B cell (primary cell): ENCODE results near the gene NFATC2. TPM values are rescaled to one million over a fixed set of nuclear protein-coding genes. Genes with fewer than 3 reads are reported as not detected.

Experiments
- ATAC-seq: fragments of 200-7000 bp; cut with Tn5 transposase; one replicate; pipeline ENCODE4 v1.10.0; 2021; ENCODE audit warnings: low read depth, mild to moderate bottlenecking, moderate number of reproducible peaks, moderate library complexity
- CTCF ChIA-PET: fragments of 350-600 bp; sonication (Branson Sonifier 250); formaldehyde crosslinking; loops from one replicate; lab custom pipeline; 2021; ENCODE audit warnings: antibody characterized with exemption, inconsistent platforms; lab: Charles Lee
- POLR2A ChIA-PET: fragments of 350-600 bp; sonication (Branson Sonifier 250); formaldehyde crosslinking; loops from one replicate; lab custom pipeline; 2021; ENCODE audit warnings: antibody characterized with exemption; lab: Charles Lee
- DNase-seq: peaks from one replicate; pipeline ENCODE4 v3.0.0; 2013
- H2AFZ ChIP-seq: 2 replicates; pipeline ENCODE4 v1.6.1; 2012; ENCODE audit warnings: mild to moderate bottlenecking, low read depth, low read length; ENCODE audit not compliant: insufficient read depth, poor library complexity, severe bottlenecking
- H3K27ac ChIP-seq, 2 donors: 1 replicate in 1 of 2; 2 replicates in 1 of 2; pipeline ENCODE4 v1.5.1; 2012 to 2013; ENCODE audit warnings: low read length in 2 of 2, mild to moderate bottlenecking in 2 of 2, moderate library complexity in 1 of 2
- H3K27me3 ChIP-seq, 4 experiments: fragments of 200-600 bp in 1 of 4; sonication (generic) in 1 of 4; replicated peaks in 1 of 4; 1 replicate in 2 of 4; 2 replicates in 2 of 4; pipeline versions ENCODE4 v1.6.1 to v1.7.0; 2013 to 2016; ENCODE audit warnings: low read length in 3 of 4, mild to moderate bottlenecking in 2 of 4, mixed read lengths in 1 of 4, moderate library complexity in 1 of 4; ENCODE audit not compliant: insufficient read depth in 4 of 4, control insufficient read depth in 3 of 4; ENCODE audit errors: control extremely low read depth in 1 of 4
- H3K36me3 ChIP-seq, 2 experiments: replicated peaks in 1 of 2; 1 replicate in 1 of 2; 2 replicates in 1 of 2; pipeline versions ENCODE4 v1.6.1 to v1.7.1; 2013; ENCODE audit warnings: low read length in 1 of 2; ENCODE audit not compliant: insufficient read depth in 2 of 2, control insufficient read depth in 1 of 2; ENCODE audit errors: control extremely low read depth in 1 of 2, extremely low read depth in 1 of 2
- H3K4me1 ChIP-seq, 2 donors: fragments of 200-600 bp in 1 of 2; sonication (generic) in 1 of 2; 1 replicate in 1 of 2; 2 replicates in 1 of 2; pipeline versions ENCODE4 v1.5.1 to v1.6.1; 2013 to 2017; ENCODE audit warnings: low read length in 2 of 2; ENCODE audit not compliant: control insufficient read depth in 2 of 2, insufficient read depth in 2 of 2
- H3K4me2 ChIP-seq: replicated peaks from 2 replicates; pipeline ENCODE3; 2012; ENCODE audit warnings: mild to moderate bottlenecking, low read depth, low read length; ENCODE audit not compliant: poor library complexity, severe bottlenecking
- H3K4me3 ChIP-seq, 5 experiments: fragments of 200-600 bp in 1 of 5; sonication (generic) in 1 of 5; 1 replicate in 3 of 5; 2 replicates in 2 of 5; pipeline versions ENCODE4 v1.5.1 to v1.7.0; 2011 to 2016; ENCODE audit warnings: low read length in 4 of 5, mild to moderate bottlenecking in 4 of 5, low read depth in 2 of 5, control low read depth in 1 of 5, moderate library complexity in 1 of 5; ENCODE audit not compliant: insufficient read depth in 1 of 5; ENCODE audit errors: control extremely low read depth in 1 of 5, extremely low read depth in 1 of 5
- H3K79me2 ChIP-seq: fragments of 200-600 bp; sonication (generic); one replicate; pipeline ENCODE4 v1.6.0; 2016; ENCODE audit warnings: low read length; ENCODE audit not compliant: control insufficient read depth, insufficient read depth
- H3K9ac ChIP-seq: fragments of 200-600 bp; sonication (generic); 2 replicates; pipeline ENCODE4 v1.6.1; 2017; ENCODE audit warnings: mild to moderate bottlenecking, low read length, moderate library complexity
- H3K9me3 ChIP-seq, 3 donors: one replicate each; pipeline versions ENCODE4 v1.6.1 to v1.7.1; 2013; ENCODE audit warnings: low read length in 2 of 3; ENCODE audit not compliant: control insufficient read depth in 2 of 3, insufficient read depth in 1 of 3; ENCODE audit errors: control extremely low read depth in 1 of 3
- H4K20me1 ChIP-seq: 2 replicates; pipeline ENCODE4 v1.6.0; 2012; ENCODE audit warnings: mild to moderate bottlenecking, low read length; ENCODE audit not compliant: insufficient read depth, control insufficient read depth, poor library complexity, severe bottlenecking
- H3K27ac Mint-ChIP-seq: one replicate; pipeline ENCODE4 v1.8.0; 2021; ENCODE audit warnings: mixed read lengths
- H3K27me3 Mint-ChIP-seq: one replicate; pipeline ENCODE4 v1.8.0; 2021; ENCODE audit warnings: mixed read lengths
- H3K4me1 Mint-ChIP-seq: one replicate; pipeline ENCODE4 v1.8.0; 2021; ENCODE audit warnings: mixed read lengths
- H3K4me3 Mint-ChIP-seq: one replicate; pipeline ENCODE4 v1.8.0; 2021; ENCODE audit warnings: mixed read lengths
- H3K9me3 Mint-ChIP-seq: one replicate; pipeline ENCODE4 v1.8.0; 2022; ENCODE audit warnings: mixed read lengths; ENCODE audit not compliant: insufficient read depth
- EZH2 ChIP-seq: IDR thresholded peaks from 2 replicates; pipeline ENCODE4 v1.6.1; 2012; ENCODE audit warnings: borderline replicate concordance, low read depth, mild to moderate bottlenecking, moderate library complexity, low read length; ENCODE audit not compliant: insufficient read depth, poor library complexity, severe bottlenecking
- WGBS: methylation state at CpG from one replicate; pipeline ENCODE4 v1.1.5; 2013; ENCODE audit warnings: missing lambda C conversion rate; ENCODE audit not compliant: insufficient coverage; 5-methylcytosine and 5-hydroxymethylcytosine counted together
- intact Hi-C: fragments of 100-400 bp; cut with micrococcal nuclease; formaldehyde crosslinking; loops from one replicate; pipeline ENCODE4 v1.10.0; 2022
- polyA plus RNA-seq: library from polyadenylated mRNA; depleted of rRNA; stranded (reverse); fragments of >200 nt; gene quantifications from 2 replicates; pipeline ENCODE4 v1.2.3, GENCODE V29; 2012
- total RNA-seq, 2 donors: library from RNA; stranded (reverse); fragments of 120-200 nt in 1 of 2; gene quantifications; 1 replicate in 1 of 2; 2 replicates in 1 of 2; pipeline versions ENCODE4 v1.2.3 to v1.2.4, GENCODE V29; 2013 to 2022
- TF ChIP-seq, protein P1 (sequence below): fragments of 200-600 bp; IDR thresholded peaks from one replicate; pipeline ENCODE4 v1.8.0; 2022; ENCODE audit warnings: antibody characterized with exemption, mild to moderate bottlenecking

NFATC2 gene
- total and polyA plus RNA-seq, 2 donors (not counting 1 experiment from before 2014, with no cell fraction given) = 10.1 to 38.0 TPM

DNA sequence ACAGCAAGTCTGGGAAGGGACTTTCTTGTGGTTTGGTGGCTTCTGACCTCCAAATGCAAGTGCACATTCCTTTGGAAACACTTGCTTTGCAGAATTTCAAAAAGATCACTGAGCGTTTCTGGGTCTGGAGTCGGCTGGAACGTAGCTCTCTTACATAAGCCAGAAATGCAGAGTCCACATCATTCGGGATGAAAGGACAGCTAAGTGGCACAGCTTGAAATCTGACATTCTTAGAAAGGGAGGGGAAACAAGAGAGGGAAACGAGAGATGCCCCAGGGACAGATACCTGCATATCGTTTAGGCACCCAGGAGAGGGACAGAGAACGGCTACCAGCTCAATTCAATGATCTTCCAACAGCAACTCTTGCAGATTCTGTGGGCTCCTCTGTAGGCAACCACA, 118.7 kb downstream of the NFATC2 start:
- POLR2A ChIA-PET = interaction anchor here (0.7 kb wide), 1 partner anchor 104 kb away, joined by 12 read pairs; no protein-coding TSS in a partner anchor
- Histone ChIP-seq H3K27ac (peak overlapping the region; percentile 73), H3K79me2 (peaks cover 13% of the 10 kb centered on the region)

GRCh38 chr20:51423290-51423667, 119.2 kb downstream of the NFATC2 start:
- H3K4me3 Mint-ChIP-seq = no peak overlapping the region
- POLR2A ChIA-PET = interaction anchor here (0.6 to 0.7 kb wide), 2 partner anchors 38 to 105 kb away, joined by 4 to 12 read pairs; no protein-coding TSS in a partner anchor

More for the DNA sequence above, 118.7 kb downstream of the NFATC2 start:
- peaks cover 25 to 40% of the 10 kb centered on the region in 2 donors for H3K4me1 ChIP-seq
- TF ChIP-seq, protein P1, sequence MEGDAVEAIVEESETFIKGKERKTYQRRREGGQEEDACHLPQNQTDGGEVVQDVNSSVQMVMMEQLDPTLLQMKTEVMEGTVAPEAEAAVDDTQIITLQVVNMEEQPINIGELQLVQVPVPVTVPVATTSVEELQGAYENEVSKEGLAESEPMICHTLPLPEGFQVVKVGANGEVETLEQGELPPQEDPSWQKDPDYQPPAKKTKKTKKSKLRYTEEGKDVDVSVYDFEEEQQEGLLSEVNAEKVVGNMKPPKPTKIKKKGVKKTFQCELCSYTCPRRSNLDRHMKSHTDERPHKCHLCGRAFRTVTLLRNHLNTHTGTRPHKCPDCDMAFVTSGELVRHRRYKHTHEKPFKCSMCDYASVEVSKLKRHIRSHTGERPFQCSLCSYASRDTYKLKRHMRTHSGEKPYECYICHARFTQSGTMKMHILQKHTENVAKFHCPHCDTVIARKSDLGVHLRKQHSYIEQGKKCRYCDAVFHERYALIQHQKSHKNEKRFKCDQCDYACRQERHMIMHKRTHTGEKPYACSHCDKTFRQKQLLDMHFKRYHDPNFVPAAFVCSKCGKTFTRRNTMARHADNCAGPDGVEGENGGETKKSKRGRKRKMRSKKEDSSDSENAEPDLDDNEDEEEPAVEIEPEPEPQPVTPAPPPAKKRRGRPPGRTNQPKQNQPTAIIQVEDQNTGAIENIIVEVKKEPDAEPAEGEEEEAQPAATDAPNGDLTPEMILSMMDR = no peak
- no peak for TF ChIP-seq EZH2
- no peak for ATAC-seq
- CTCF ChIA-PET = interaction anchor here (0.6 to 1.3 kb wide), 8 partner anchors 9 to 173 kb away, joined by 3 to 7 read pairs (median 4); partner anchors contain the start of gene NFATC2
- peak overlapping the region; percentile 66 for H2AFZ ChIP-seq
- peaks cover 49% of the 10 kb centered on the region for H3K4me1 Mint-ChIP-seq
- no peak overlapping the region for H3K4me3 Mint-ChIP-seq
- DNase-seq = no peak
- 79% methylated on average over 7 of the region's 7 CpGs for WGBS
- no peaks in the 10 kb centered on the region for H3K9me3 ChIP-seq
- no peaks in the 10 kb centered on the region for H3K27me3 ChIP-seq
- peak overlapping the region; percentile 14 for H3K9ac ChIP-seq
- no peaks in the 10 kb centered on the region for H3K27me3 Mint-ChIP-seq
- no peak overlapping the region for H3K4me3 ChIP-seq
- peak overlapping the region; percentile 1 for H3K4me2 ChIP-seq
- intact Hi-C loops = loop anchor here (5.0 kb wide), 1 partner anchor 118 kb away; the partner anchor contains the start of gene NFATC2
- H3K36me3 ChIP-seq = peaks cover 2 to 52% of the 10 kb centered on the region in 2 experiments
- H3K27ac Mint-ChIP-seq = peak overlapping the region; percentile 82
- H4K20me1 ChIP-seq = no peaks in the 10 kb centered on the region
- H3K9me3 Mint-ChIP-seq = no peaks in the 10 kb centered on the region

More at GRCh38 chr20:51423290-51423667, 119.2 kb downstream of the NFATC2 start:
- Histone ChIP-seq H3K9ac (peak overlapping the region; percentile 14), H3K9me3 (no peaks in the 10 kb centered on the region), H3K27ac (peak overlapping the region; percentile 73), H2AFZ (no peak overlapping the region), H3K27me3 (no peaks in the 10 kb centered on the region), H3K79me2 (peaks cover 13% of the 10 kb centered on the region), H3K4me3 (no peak overlapping the region), H4K20me1 (no peaks in the 10 kb centered on the region), H3K4me1 (peaks cover 25 to 41% of the 10 kb centered on the region in 2 donors), H3K4me2 (peak overlapping the region; percentile 1), H3K36me3 (peaks cover 2 to 47% of the 10 kb centered on the region in 2 experiments)
- Mint-ChIP-seq H3K27me3 (no peaks in the 10 kb centered on the region), H3K27ac (peak overlapping the region; percentile 82), H3K4me1 (peaks cover 50% of the 10 kb centered on the region), H3K9me3 (no peaks in the 10 kb centered on the region)
- DNase-seq (peak; percentile 25), ATAC-seq (peak; percentile 29)
- WGBS = no CpG with 5 or more reads among the region's 1 CpG
- CTCF ChIA-PET = interaction anchor here (0.6 to 1.3 kb wide), 7 partner anchors 8 to 38 kb away, joined by 3 to 7 read pairs (median 3); no protein-coding TSS in a partner anchor
- intact Hi-C loops = loop anchor here (5.0 kb wide), 1 partner anchor 119 kb away; the partner anchor contains the start of gene NFATC2
- TF ChIP-seq EZH2 = no peak
- TF ChIP-seq, protein P1 = no peak
